SK-N-SH treated with all-trans-retinoic acid at 6 μM for 48 hours (cell line): ENCODE data around the gene GNAQ.

ENCODE experiments used
- ATAC-seq: fragments of 200-7000 bp; cut with Tn5 transposase; 3 replicates; pipeline ENCODE4 v1.9.1; 2020; ENCODE audit warnings: mild to moderate bottlenecking, moderate library complexity
- ARNTL ChIP-seq: fragments of 450-650 bp; formaldehyde crosslinking; IDR thresholded peaks from 2 replicates; pipeline ENCODE4 v1.5.0; 2020; ENCODE audit warnings: low read depth, mild to moderate bottlenecking, moderate library complexity, borderline replicate concordance
- BACH2 ChIP-seq: fragments of 250-450 bp; sonication (Bioruptor Pico); IDR thresholded peaks from 2 replicates; pipeline ENCODE4 v1.9.0; 2021; ENCODE audit warnings: mild to moderate bottlenecking, borderline replicate concordance
- CREB5 ChIP-seq: fragments of 250-450 bp; sonication (Bioruptor Pico); IDR thresholded peaks from 2 replicates; pipeline ENCODE4 v1.5.1; 2020; ENCODE audit warnings: low read depth, mild to moderate bottlenecking, moderate library complexity
- CSDC2 ChIP-seq: fragments of 250-450 bp; sonication (Bioruptor Pico); IDR thresholded peaks from 2 replicates; pipeline ENCODE4 v1.5.0; 2020; ENCODE audit warnings: mild to moderate bottlenecking, moderate library complexity
- CSRNP3 ChIP-seq: fragments of 250-450 bp; sonication (Bioruptor Pico); IDR thresholded peaks from 2 replicates; pipeline ENCODE4 v1.5.1; 2021; ENCODE audit warnings: mild to moderate bottlenecking, moderate library complexity
- ESRRG ChIP-seq: fragments of 250-450 bp; sonication (Bioruptor Pico); IDR thresholded peaks from 2 replicates; pipeline ENCODE4 v1.6.1; 2021; ENCODE audit warnings: mild to moderate bottlenecking
- GLIS3 ChIP-seq: fragments of 250-450 bp; sonication (Bioruptor Pico); IDR thresholded peaks from 2 replicates; pipeline ENCODE4 v1.5.0; 2020; ENCODE audit warnings: mild to moderate bottlenecking, moderate library complexity
- OSR1 ChIP-seq: fragments of 250-450 bp; sonication (Bioruptor Pico); IDR thresholded peaks from 2 replicates; pipeline ENCODE4 v1.8.0; 2022; ENCODE audit warnings: moderate library complexity, mild to moderate bottlenecking, inconsistent platforms
- PATZ1 ChIP-seq: fragments of 250-450 bp; sonication (Bioruptor Pico); IDR thresholded peaks from 2 replicates; pipeline ENCODE4 v1.8.0; 2020; ENCODE audit warnings: mild to moderate bottlenecking, moderate library complexity, borderline replicate concordance
- POU6F1 ChIP-seq: fragments of 250-450 bp; sonication (Bioruptor Pico); IDR thresholded peaks from 2 replicates; pipeline ENCODE4 v1.8.0; 2021; ENCODE audit warnings: low read depth, mild to moderate bottlenecking, moderate library complexity, borderline replicate concordance
- PPARA ChIP-seq: fragments of 250-450 bp; sonication (Bioruptor Pico); IDR thresholded peaks from 2 replicates; pipeline ENCODE4 v1.5.0; 2020; ENCODE audit warnings: mild to moderate bottlenecking, borderline replicate concordance
- RARB ChIP-seq: fragments of 250-450 bp; sonication (Bioruptor Pico); IDR thresholded peaks from 2 replicates; pipeline ENCODE4 v1.8.0; 2021; ENCODE audit warnings: mild to moderate bottlenecking, moderate library complexity
- TCF4 ChIP-seq: fragments of 250-450 bp; sonication (Bioruptor Pico); IDR thresholded peaks from 2 replicates; pipeline ENCODE4 v1.8.0; 2021; ENCODE audit warnings: mild to moderate bottlenecking, moderate library complexity, borderline replicate concordance
- TOX ChIP-seq: fragments of 250-450 bp; sonication (Bioruptor Pico); IDR thresholded peaks from 2 replicates; pipeline ENCODE4 v1.8.0; 2021; ENCODE audit warnings: mild to moderate bottlenecking, moderate library complexity, borderline replicate concordance
- TSHZ2 ChIP-seq: fragments of 250-450 bp; sonication (Bioruptor Pico); IDR thresholded peaks from 2 replicates; pipeline ENCODE4 v1.5.0; 2020; ENCODE audit warnings: mild to moderate bottlenecking, moderate library complexity
- ZC3H10 ChIP-seq: fragments of 250-450 bp; sonication (Bioruptor Pico); IDR thresholded peaks from 2 replicates; pipeline ENCODE4 v1.5.1; 2021; ENCODE audit warnings: mild to moderate bottlenecking, moderate library complexity
- ZFP3 ChIP-seq: fragments of 250-450 bp; sonication (Bioruptor Pico); IDR thresholded peaks from 2 replicates; pipeline ENCODE4 v1.5.0; 2020; ENCODE audit warnings: mild to moderate bottlenecking, moderate library complexity
- ZFP30 ChIP-seq: fragments of 450-650 bp; formaldehyde crosslinking; IDR thresholded peaks from 2 replicates; pipeline ENCODE4 v1.5.0; 2022; ENCODE audit warnings: mild to moderate bottlenecking, moderate library complexity
- ZNF565 ChIP-seq: fragments of 450-650 bp; formaldehyde crosslinking; conservative IDR thresholded peaks from 2 replicates; pipeline ENCODE4 v1.5.0; 2020; ENCODE audit warnings: low read depth, mild to moderate bottlenecking, moderate library complexity
- ZNF70 ChIP-seq: fragments of 450-650 bp; formaldehyde crosslinking; IDR thresholded peaks from 2 replicates; pipeline ENCODE4 v1.5.0; 2020; ENCODE audit warnings: mild to moderate bottlenecking, moderate library complexity
- ZNF8 ChIP-seq: fragments of 450-650 bp; formaldehyde crosslinking; IDR thresholded peaks from 2 replicates; pipeline ENCODE4 v1.5.0; 2020; ENCODE audit warnings: mild to moderate bottlenecking, moderate library complexity

GNAQ gene

GRCh38 chr9:77815260-77815659, 216.4 kb downstream of the GNAQ start:
- no peak for ATAC-seq

GRCh38 chr9:77811832-77812231, 219.8 kb downstream of the GNAQ start:
- ATAC-seq, result no peak
- TF ChIP-seq PPARA (CRISPR knock-in tag) (no peak), ZNF8 (CRISPR knock-in tag) (no peak), CREB5 (CRISPR knock-in tag) (no peak), TOX (CRISPR knock-in tag) (no peak), ZNF565 (CRISPR knock-in tag) (no peak), ZFP30 (CRISPR knock-in tag) (no peak), OSR1 (CRISPR knock-in tag) (no peak), CSRNP3 (CRISPR knock-in tag) (no peak), ZC3H10 (CRISPR knock-in tag) (no peak), ESRRG (CRISPR knock-in tag) (no peak), ZNF70 (CRISPR knock-in tag) (no peak), PATZ1 (CRISPR knock-in tag) (no peak), ARNTL (CRISPR knock-in tag) (no peak), TSHZ2 (no peak), CSDC2 (no peak), GLIS3 (no peak), POU6F1 (CRISPR knock-in tag) (no peak), BACH2 (CRISPR knock-in tag) (no peak)

More at GRCh38 chr9:77815260-77815659, 216.4 kb downstream of the GNAQ start:
- TF ChIP-seq PPARA (CRISPR knock-in tag), result no peak

GRCh38 chr9:77810637-77811119, 220.9 kb downstream of the GNAQ start:
- TF ChIP-seq ZFP3 (CRISPR knock-in tag) (peak; percentile 97), GLIS3 (no peak)
- no peak for ATAC-seq

GRCh38 chr9:77810047-77810446, 221.6 kb downstream of the GNAQ start:
- no peak for ATAC-seq
- TF ChIP-seq TOX (CRISPR knock-in tag), result no peak
- TF ChIP-seq TCF4 (CRISPR knock-in tag), result no peak
- TF ChIP-seq CREB5 (CRISPR knock-in tag), result no peak
- TF ChIP-seq ZC3H10 (CRISPR knock-in tag), result no peak
- no peak for TF ChIP-seq POU6F1 (CRISPR knock-in tag)
- no peak for TF ChIP-seq ARNTL (CRISPR knock-in tag)
- no peak for TF ChIP-seq ZNF8 (CRISPR knock-in tag)
- TF ChIP-seq CSRNP3 (CRISPR knock-in tag), result no peak
- TF ChIP-seq RARB (CRISPR knock-in tag), result no peak
- TF ChIP-seq CSDC2, result no peak
- TF ChIP-seq ZNF565 (CRISPR knock-in tag), result no peak
- no peak for TF ChIP-seq PPARA (CRISPR knock-in tag)
- no peak for TF ChIP-seq ZFP3 (CRISPR knock-in tag)
- TF ChIP-seq OSR1 (CRISPR knock-in tag), result no peak
